SK-N-SH (cell line): ENCODE results near the gene ATP2B3. TPM values are rescaled to one million over a fixed set of nuclear protein-coding genes. Genes with fewer than 3 reads are reported as not detected.

Experiments
- CTCF ChIA-PET: fragments of 300-600, 350-600 bp; formaldehyde crosslinking; extraction: SDS; loops from one replicate; lab custom pipeline; 2021; lab: Yijun Ruan, JAX
- POLR2A ChIA-PET: fragments of 350-600 bp; sonication (Branson Sonifier 250); formaldehyde crosslinking; extraction: SDS; loops from one replicate; lab custom pipeline; 2020; ENCODE audit warnings: antibody characterized with exemption, inconsistent platforms; lab: Yijun Ruan, JAX
- DNase-seq: peaks from one replicate; pipeline ENCODE4 v3.0.0; 2012
- H2AFZ ChIP-seq: fragments of 200-600 bp; sonication (generic); 2 replicates; pipeline ENCODE4 v1.8.1; 2016; ENCODE audit warnings: antibody characterized with exemption, mild to moderate bottlenecking, low read depth
- H3F3A ChIP-seq: fragments of 200-600 bp; sonication (generic); replicated peaks from 2 replicates; pipeline ENCODE3; 2016; ENCODE audit warnings: antibody characterized with exemption, mild to moderate bottlenecking; ENCODE audit not compliant: insufficient read depth
- H3K27ac ChIP-seq, 2 experiments: fragments of 200-500 bp in 1 of 2; fragments of 200-600 bp in 1 of 2; sonication (Bioruptor generic) in 1 of 2; sonication (generic), shearing (Covaris generic) in 1 of 2; 2 replicates each; pipeline versions ENCODE4 v1.5.1 to v1.6.1; 2014 to 2016; ENCODE audit warnings: low read depth in 2 of 2, inconsistent platforms in 1 of 2, low read length in 1 of 2, mild to moderate bottlenecking in 1 of 2, mixed read lengths in 1 of 2
- H3K27me3 ChIP-seq: fragments of 200-600 bp; sonication (generic), shearing (Covaris generic); 2 replicates; pipeline ENCODE4 v1.6.1; 2016; ENCODE audit warnings: mixed run types; ENCODE audit not compliant: insufficient read depth
- H3K36me3 ChIP-seq, 2 experiments: fragments of 200-500 bp in 1 of 2; fragments of 200-600 bp in 1 of 2; sonication (Bioruptor generic) in 1 of 2; sonication (generic) in 1 of 2; replicated peaks in 1 of 2; 2 replicates each; pipeline versions ENCODE3 to v1.5.1; 2014 to 2016; ENCODE audit warnings: low read length in 1 of 2, mild to moderate bottlenecking in 1 of 2; ENCODE audit not compliant: insufficient read depth in 2 of 2, control insufficient read depth in 1 of 2
- H3K4me1 ChIP-seq, 2 experiments: fragments of 200-500 bp in 1 of 2; fragments of 200-600 bp in 1 of 2; sonication (Bioruptor generic) in 1 of 2; sonication (generic), shearing (Covaris generic) in 1 of 2; 2 replicates each; pipeline versions ENCODE4 v1.5.1 to v1.6.1; 2014 to 2016; ENCODE audit warnings: low read depth in 1 of 2, low read length in 1 of 2, mixed run types in 1 of 2; ENCODE audit not compliant: insufficient read depth in 2 of 2, control insufficient read depth in 1 of 2
- H3K4me2 ChIP-seq: fragments of 200-600 bp; sonication (generic), shearing (Covaris generic); 2 replicates; pipeline ENCODE4 v1.6.1; 2017; ENCODE audit warnings: mixed run types
- H3K4me3 ChIP-seq, 2 experiments: fragments of 200-500 bp in 1 of 2; fragments of 200-600 bp in 1 of 2; sonication (Bioruptor generic) in 1 of 2; sonication (generic), shearing (Covaris generic) in 1 of 2; 2 replicates each; pipeline versions ENCODE4 v1.5.1 to v1.8.1; 2014 to 2016; ENCODE audit warnings: low read depth in 2 of 2, inconsistent platforms in 1 of 2, low read length in 1 of 2, mild to moderate bottlenecking in 1 of 2, mixed read lengths in 1 of 2, moderate library complexity in 1 of 2
- H3K79me2 ChIP-seq: fragments of 200-600 bp; sonication (generic); 2 replicates; pipeline ENCODE4 v1.8.1; 2017; ENCODE audit warnings: mild to moderate bottlenecking; ENCODE audit not compliant: insufficient read depth
- H3K9ac ChIP-seq: fragments of 200-600 bp; sonication (generic); 2 replicates; pipeline ENCODE4 v1.6.1; 2017; ENCODE audit warnings: mixed run types
- H3K9me2 ChIP-seq: fragments of 200-600 bp; sonication (generic); 2 replicates; pipeline ENCODE4 v1.6.1; 2017; ENCODE audit warnings: mixed run types
- H3K9me3 ChIP-seq: fragments of 200-600 bp; sonication (generic); 2 replicates; pipeline ENCODE4 v1.6.1; 2017; ENCODE audit warnings: mixed run types, mild to moderate bottlenecking, moderate library complexity
- H4K20me1 ChIP-seq: fragments of 200-600 bp; sonication (generic); 2 replicates; pipeline ENCODE4 v1.6.1; 2017; ENCODE audit warnings: mild to moderate bottlenecking, mixed run types; ENCODE audit not compliant: insufficient read depth
- CHD2 ChIP-seq: fragments of 150-350 bp; IDR thresholded peaks from 2 replicates; pipeline ENCODE4 v1.6.1; 2018; ENCODE audit warnings: low read length; ENCODE audit not compliant: partially characterized antibody
- CTCF ChIP-seq: fragments of 200-600 bp; sonication (generic); IDR thresholded peaks from 2 replicates; pipeline ENCODE4 v1.6.1; 2017; ENCODE audit warnings: antibody characterized with exemption, mild to moderate bottlenecking, moderate library complexity
- EP300 ChIP-seq, 2 experiments: IDR thresholded peaks; 2 replicates each; pipeline versions ENCODE4 v1.4.0 to v1.6.1; 2012; ENCODE audit warnings: borderline replicate concordance in 1 of 2, low read depth in 1 of 2, low read length in 1 of 2
- FOXJ3 ChIP-seq: sonication (generic); formaldehyde crosslinking; IDR thresholded peaks from 2 replicates; pipeline ENCODE4 v1.5.1; 2020; ENCODE audit warnings: mild to moderate bottlenecking, missing genetic modification reagents
- PBX3 ChIP-seq: IDR thresholded peaks from 2 replicates; pipeline ENCODE4; 2012
- RAD21 ChIP-seq: IDR thresholded peaks from 2 replicates; pipeline ENCODE4 v1.6.1; 2012; ENCODE audit warnings: mild to moderate bottlenecking, low read length
- REST ChIP-seq: IDR thresholded peaks from 2 replicates; pipeline ENCODE4 v1.6.1; 2012; ENCODE audit warnings: mild to moderate bottlenecking, low read depth, low read length, moderate library complexity
- TAF1 ChIP-seq: IDR thresholded peaks from 2 replicates; pipeline ENCODE4 v1.6.1; 2012; ENCODE audit warnings: low read depth, mild to moderate bottlenecking, low read length, moderate library complexity, borderline replicate concordance
- TCF12 ChIP-seq: IDR thresholded peaks from 2 replicates; pipeline ENCODE4 v1.4.0; 2012
- USF2 ChIP-seq: fragments of 150-350 bp; IDR thresholded peaks from 2 replicates; pipeline ENCODE4 v1.6.1; 2017; ENCODE audit warnings: antibody characterized with exemption, low read length, low read depth, borderline replicate concordance
- ZBTB33 ChIP-seq: IDR thresholded peaks from 2 replicates; pipeline ENCODE4 v1.4.0; 2012; ENCODE audit warnings: low read depth, borderline replicate concordance
- WGBS: methylation state at CpG from one replicate; pipeline ENCODE4 v1.1.6; 2017; ENCODE audit warnings: low lambda C conversion rate; 5-methylcytosine and 5-hydroxymethylcytosine counted together
- polyA plus RNA-seq, 3 experiments: library from polyadenylated mRNA; depleted of rRNA; stranded (reverse); fragments of >200 nt; gene quantifications; 2 replicates each; pipeline ENCODE4 v1.2.3, GENCODE V29; 2012

Gene ATP2B3
- polyA plus RNA-seq, 1 of the 3 experiments (the other 2 are of a cell fraction), result 0.16 TPM

- no peaks in the 10 kb centered on the region for H3K79me2 ChIP-seq
- peaks cover 41% of the 10 kb centered on the region for H3K27me3 ChIP-seq
- no peak overlapping the region for H3K27ac ChIP-seq
- 32% methylated on average over 5 of the region's 17 CpGs for WGBS
- H3K4me3 ChIP-seq, result no peak overlapping the region
- H3F3A ChIP-seq, result no peaks in the 10 kb centered on the region
- DNase-seq, result no peak
- H4K20me1 ChIP-seq, result no peaks in the 10 kb centered on the region
- H2AFZ ChIP-seq, result no peak overlapping the region
- TF ChIP-seq REST, result no peak
- no peak for TF ChIP-seq TAF1
- TF ChIP-seq TCF12, result no peak
- no peak for TF ChIP-seq CHD2
- no peak overlapping the region for H3K4me2 ChIP-seq
- no peaks in the 10 kb centered on the region for H3K9me3 ChIP-seq
- ChIA-PET CTCF (interaction anchor here (0.7 to 3.3 kb wide), 4 partner anchors 10 to 160 kb away, joined by 3 to 19 read pairs (median 6); no protein-coding TSS in a partner anchor), POLR2A (no interaction called here)
- no peaks in the 10 kb centered on the region for H3K36me3 ChIP-seq
- no peaks in the 10 kb centered on the region for H3K4me1 ChIP-seq
- no peak overlapping the region for H3K9ac ChIP-seq
- H3K9me2 ChIP-seq, result no peaks in the 10 kb centered on the region
Observed at GRCh38 chrX:153549231-153549630, 31.8 kb downstream of the ATP2B3 start.

- Histone ChIP-seq H2AFZ (no peak overlapping the region), H3K4me3 (no peak overlapping the region), H3K4me2 (no peak overlapping the region), H3K9ac (no peak overlapping the region), H3K9me3 (no peaks in the 10 kb centered on the region), H3K27ac (no peak overlapping the region), H3K36me3 (no peaks in the 10 kb centered on the region), H3F3A (no peaks in the 10 kb centered on the region), H3K27me3 (peaks cover 47% of the 10 kb centered on the region), H3K4me1 (no peaks in the 10 kb centered on the region), H3K79me2 (no peaks in the 10 kb centered on the region), H3K9me2 (no peaks in the 10 kb centered on the region), H4K20me1 (no peaks in the 10 kb centered on the region)
- no peak for TF ChIP-seq ZBTB33
- TF ChIP-seq CTCF, result peak; percentile 31
- no peak for TF ChIP-seq USF2
- no peak for TF ChIP-seq TAF1
- TF ChIP-seq EP300 (IDR thresholded peaks at IDR 0.05; ENCODE audit: borderline replicate concordance in 1 of 2, low read depth in 1 of 2, low read length in 1 of 2), result no peak
- TF ChIP-seq RAD21, result no peak
- TF ChIP-seq PBX3, result no peak
- TF ChIP-seq FOXJ3 (CRISPR knock-in tag), result no peak
- no peak for DNase-seq
- WGBS, result 72% methylated on average over 10 of the region's 16 CpGs
- POLR2A ChIA-PET, result no interaction called here
- CTCF ChIA-PET, result interaction anchor here (0.6 to 3.3 kb wide), 6 partner anchors 10 to 159 kb away, joined by 3 to 19 read pairs (median 3); no protein-coding TSS in a partner anchor
Observed at GRCh38 chrX:153549807-153550206, 32.4 kb downstream of the ATP2B3 start.
